G401 (cell line): Measurements from ENCODE around the gene CIB4. TPM values are rescaled to one million over a fixed set of nuclear protein-coding genes. Genes with fewer than 3 reads are reported as not detected.

Source experiments
- DNase-seq: peaks from one replicate; pipeline ENCODE4 v3.0.0-alpha.2; 2015; ENCODE audit warnings: low spot score
- in situ Hi-C: cut with HindIII; loops from 2 replicates; pipeline ENCODE4 v1.10.0; 2016; ENCODE audit warnings: low sequenced_read_pairs, mixed read lengths
- total RNA-seq: library from RNA; depleted of rRNA; stranded (reverse); fragments of >200 nt; shearing (Covaris generic); gene quantifications from 2 replicates; pipeline ENCODE4 v1.2.3, GENCODE V29; 2014

The CIB4 gene
- total RNA-seq, 1 experiment from 2014 or later: not detected

GRCh38 chr2:26591619-26592505 lies 49.3 kb downstream of the CIB4 start:
- no peak for DNase-seq
- in situ Hi-C loops: no loop called here

- DNase-seq: no peak
- in situ Hi-C loops: no loop called here
These were observed 50.1 kb downstream of the CIB4 start for GRCh38 chr2:26590980-26591618.

DNA sequence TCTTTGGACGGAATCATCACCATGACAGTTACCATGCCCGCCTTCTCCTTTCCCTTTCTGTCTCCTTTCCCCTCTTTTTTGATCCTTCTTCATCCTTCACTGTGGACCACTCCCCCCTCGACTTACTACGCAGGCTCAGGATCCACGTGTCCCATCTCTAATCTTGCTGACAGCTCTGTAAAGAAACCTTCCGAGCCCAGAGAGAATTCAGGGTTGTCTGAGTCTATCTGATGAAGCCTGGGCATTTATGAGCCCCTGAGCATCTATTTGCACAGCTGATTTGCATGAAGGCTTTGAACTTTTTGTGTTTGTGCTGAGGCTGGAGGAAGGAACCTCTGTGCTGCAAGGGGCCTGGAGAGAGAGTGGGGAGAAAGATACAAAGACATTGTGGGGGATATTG lies 50.7 kb downstream of the CIB4 start:
- DNase-seq: no peak

GRCh38 chr2:26588576-26588975 lies 52.6 kb downstream of the CIB4 start:
- in situ Hi-C loops: no loop called here
- DNase-seq: no peak

More for the DNA sequence above, 50.7 kb downstream of the CIB4 start:
- in situ Hi-C loops: no loop called here

- DNase-seq: no peak
These were observed 53.2 kb downstream of the CIB4 start for GRCh38 chr2:26587994-26588393.

GRCh38 chr2:26585966-26586365 lies 55.2 kb downstream of the CIB4 start:
- DNase-seq: no peak
- in situ Hi-C loops: no loop called here

More at GRCh38 chr2:26587994-26588393, 53.2 kb downstream of the CIB4 start:
- in situ Hi-C loops: no loop called here

GRCh38 chr2:26585100-26585499 lies 56.1 kb downstream of the CIB4 start:
- in situ Hi-C loops: no loop called here
- no peak for DNase-seq

GRCh38 chr2:26584656-26585055 lies 56.5 kb downstream of the CIB4 start:
- DNase-seq: no peak
- in situ Hi-C loops: no loop called here

- in situ Hi-C loops: no loop called here
These were observed 57.0 kb downstream of the CIB4 start for GRCh38 chr2:26584191-26584590.

DNA sequence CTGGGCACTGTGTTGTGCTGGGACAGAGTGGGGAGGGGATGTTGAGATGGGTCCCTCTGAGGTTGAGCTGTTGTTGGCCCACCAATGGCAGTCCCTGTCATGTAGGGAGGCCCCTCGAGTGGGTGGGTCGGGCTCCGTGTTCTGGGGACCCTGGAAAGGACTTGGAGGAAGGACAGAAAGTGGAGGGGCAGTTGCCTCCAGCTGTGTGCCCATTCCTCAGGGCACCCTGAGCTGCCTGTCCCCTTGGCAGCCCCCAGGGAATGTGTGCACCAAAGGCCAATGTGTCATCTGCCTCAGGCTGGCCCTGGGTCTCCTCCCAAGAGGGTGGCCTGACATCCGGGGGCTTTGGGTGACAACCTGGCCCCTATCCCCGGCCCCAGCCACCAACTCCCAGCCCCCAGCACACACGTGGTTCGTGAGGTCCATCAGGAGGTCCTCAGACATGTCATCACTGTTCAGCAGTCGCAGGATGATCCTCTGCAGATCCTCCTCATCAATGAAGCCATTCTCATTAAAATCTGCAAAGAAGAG lies 57.7 kb downstream of the CIB4 start:
- no peak for DNase-seq
- in situ Hi-C loops: no loop called here

More at GRCh38 chr2:26584191-26584590, 57.0 kb downstream of the CIB4 start:
- no peak for DNase-seq

DNA sequence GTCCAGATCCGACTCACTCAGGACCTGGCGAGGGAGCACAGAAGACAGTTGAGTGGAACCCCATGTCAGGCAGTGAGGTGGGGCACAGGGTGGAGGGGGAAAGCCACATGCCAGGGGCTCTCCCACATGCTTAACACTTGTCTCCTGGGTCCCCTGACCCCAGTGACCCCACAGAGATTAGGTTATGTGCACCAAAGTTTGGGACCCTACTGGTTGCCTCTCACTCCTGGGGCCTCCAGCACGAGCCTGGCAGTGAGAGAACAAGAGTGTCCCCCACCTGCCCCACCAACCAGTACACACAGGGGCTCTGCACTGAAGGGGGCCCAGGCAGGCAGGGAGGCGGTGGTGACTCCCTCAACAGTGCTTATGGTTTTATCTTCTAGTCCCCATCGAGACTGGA lies 58.3 kb downstream of the CIB4 start:
- DNase-seq: no peak
- in situ Hi-C loops: no loop called here

DNA sequence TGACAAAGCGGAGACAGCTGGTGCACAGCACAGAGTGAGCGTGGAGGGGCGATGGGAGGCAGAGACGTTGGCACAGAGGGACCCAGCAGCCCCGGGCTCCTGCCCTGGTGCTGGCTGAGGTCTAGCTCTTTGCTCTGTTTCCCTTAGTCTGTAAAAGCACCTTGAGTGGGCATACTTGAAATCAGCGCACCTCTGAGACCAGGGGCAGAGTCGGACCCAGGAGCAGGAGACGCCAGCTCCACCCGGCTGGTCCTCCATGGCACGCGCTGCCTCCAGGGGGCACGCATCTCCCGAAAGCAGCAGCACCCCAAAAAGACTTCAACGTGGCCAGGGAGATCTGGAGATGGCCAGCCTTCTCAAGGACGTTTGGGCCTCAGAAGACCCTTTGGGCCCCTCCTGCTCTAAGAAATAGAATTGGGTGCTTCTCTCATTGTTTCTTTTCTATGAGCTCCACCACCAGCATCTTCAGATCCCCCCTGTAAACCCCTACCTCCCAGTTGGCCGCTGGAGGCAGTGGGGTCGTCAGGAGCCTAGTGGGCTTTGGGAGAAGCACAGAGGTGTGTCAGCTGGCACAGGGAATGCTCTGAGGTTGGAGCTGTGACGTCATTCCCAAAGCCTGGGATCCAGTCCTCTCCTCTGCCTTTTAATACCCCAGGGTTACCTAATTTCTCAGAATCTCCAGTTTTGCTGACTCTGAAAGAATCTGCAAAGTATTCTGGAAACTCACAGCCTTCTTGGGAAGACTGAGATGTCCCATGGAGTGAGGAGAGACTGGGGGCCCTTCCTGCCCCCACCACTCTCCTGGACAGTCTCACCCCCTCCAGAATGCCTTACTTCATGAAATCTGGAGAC lies 58.9 kb downstream of the CIB4 start:
- in situ Hi-C loops: no loop called here
- DNase-seq: no peak

DNA sequence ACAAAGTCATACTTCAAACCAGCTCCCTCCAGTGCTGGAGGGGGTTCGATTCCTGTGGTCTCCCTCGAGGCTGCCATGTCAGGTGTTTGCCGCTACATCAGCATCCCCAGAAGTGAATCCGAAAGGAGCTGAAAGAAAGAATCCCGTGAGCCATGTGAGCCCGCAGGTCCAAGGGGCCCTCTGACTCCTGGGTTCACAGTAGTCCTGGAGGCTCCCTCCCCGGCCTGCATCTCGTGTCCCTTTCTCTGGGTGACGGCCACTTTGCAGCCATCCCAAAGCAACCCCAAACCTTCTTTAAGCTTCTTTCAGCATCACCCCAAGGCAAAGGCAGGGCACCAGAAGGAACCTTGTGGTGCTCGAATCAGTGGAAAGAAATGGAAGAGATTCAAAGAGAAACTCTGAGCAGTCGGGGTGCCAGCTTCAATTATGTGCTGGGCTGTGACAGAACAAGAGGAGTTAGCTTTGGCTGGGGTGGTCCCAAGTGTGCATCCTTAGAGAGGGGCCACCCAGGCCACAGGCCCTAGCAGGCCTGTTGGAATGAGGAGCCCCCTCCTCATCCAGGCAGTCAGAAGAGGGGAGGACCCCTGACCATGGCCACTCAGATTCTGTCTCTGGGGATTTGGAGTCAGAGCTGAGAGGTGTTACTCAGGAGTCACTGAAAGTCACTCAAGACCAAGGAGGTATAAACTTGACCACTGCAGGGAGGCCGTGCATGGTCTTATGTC lies 59.7 kb downstream of the CIB4 start:
- in situ Hi-C loops: no loop called here
- DNase-seq: no peak

DNA sequence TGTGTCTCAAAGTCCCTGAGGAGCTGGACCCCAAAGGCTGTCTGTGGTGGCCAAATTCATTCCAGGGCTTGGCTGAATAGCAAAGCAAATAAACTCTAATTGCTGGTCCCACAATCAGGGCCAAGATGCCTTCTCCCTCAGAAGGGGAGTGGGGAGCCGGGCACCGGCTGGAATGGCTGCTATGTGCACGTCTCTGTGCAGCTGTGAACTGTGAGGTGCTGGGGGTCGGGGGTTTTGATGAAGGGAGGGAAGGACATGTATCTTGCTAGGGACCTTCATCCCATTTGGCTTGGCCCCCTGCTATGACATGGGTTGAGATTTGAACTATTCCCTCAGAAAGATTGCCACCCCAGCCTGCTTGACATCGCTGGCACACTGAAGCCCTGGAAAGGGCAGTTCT lies 60.4 kb downstream of the CIB4 start:
- no peak for DNase-seq
- in situ Hi-C loops: no loop called here

GRCh38 chr2:26580151-26580550 lies 61.0 kb downstream of the CIB4 start:
- in situ Hi-C loops: no loop called here
- DNase-seq: no peak

DNA sequence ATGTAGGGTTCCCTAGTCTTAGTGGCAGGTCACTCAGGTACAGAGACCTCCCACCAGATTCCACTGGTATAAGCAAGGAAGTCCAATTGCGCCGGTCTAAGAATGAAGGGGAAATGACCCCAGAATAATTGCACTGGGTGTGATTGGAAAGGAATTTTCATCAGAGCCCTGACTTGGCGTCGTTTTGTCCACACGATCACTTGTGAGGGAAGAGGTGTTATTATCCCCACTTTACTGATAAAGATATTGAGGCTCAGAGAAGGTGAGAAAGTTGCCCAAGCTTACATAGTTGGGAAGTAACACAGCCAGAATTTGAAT lies 61.5 kb downstream of the CIB4 start:
- in situ Hi-C loops: loop anchor here (10.0 kb wide), 1 partner anchor 65 kb away; no protein-coding TSS in a partner anchor
- no peak for DNase-seq

DNA sequence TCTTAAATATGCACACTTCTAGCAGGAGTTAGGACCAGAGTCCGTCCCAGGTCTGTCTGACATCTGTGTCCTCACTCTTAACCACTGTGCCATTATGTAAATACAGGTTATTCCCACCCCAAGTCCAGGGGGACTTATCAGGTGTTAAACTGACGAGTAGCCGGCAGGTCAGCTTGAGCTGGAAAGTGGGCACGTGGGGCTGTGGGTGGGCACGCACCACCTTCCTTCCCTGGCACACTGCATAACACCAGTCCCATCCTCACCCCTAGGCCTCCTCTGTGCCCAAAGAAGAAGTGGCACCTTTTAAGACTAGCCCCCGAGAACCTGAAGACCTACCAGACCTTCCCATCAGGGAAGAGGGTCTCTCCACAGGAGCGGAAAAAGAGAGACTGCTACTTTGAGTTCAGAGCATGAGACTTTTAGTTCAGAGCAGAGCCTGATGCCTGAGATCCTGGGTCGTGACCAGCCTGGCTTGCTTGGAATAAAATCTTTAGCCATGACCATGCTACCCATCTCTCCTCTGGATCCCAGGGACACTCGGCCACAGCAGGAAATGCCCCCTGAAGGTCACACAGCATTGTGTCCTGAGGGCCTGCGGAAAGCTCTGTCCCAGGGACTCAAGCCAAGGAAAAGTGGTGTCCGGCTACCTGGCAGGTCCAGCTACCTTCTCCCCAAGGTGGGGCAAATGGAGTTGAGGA lies 62.0 kb downstream of the CIB4 start:
- no peak for DNase-seq
- in situ Hi-C loops: loop anchor here (10.0 kb wide), 1 partner anchor 64 kb away; no protein-coding TSS in a partner anchor

DNA sequence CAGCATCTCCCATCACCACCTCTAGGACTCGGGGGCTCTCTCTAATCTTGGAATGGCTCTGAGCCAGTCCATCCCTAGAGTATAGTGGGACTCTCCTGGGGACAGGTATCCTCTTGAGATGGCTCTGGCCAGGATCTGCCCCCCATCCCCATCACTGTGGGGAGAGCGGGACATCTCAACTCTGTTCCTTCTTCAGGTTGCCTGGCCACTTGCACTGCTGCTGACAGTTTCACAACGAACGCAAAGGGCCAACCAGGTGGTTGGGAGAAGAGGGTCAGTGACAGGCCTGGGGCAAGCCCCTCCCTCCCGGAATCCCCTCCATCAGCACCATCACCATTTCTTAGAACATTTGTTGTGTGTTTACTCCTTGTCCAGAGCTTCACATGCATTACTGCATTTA lies 62.6 kb downstream of the CIB4 start:
- DNase-seq: no peak
- in situ Hi-C loops: loop anchor here (10.0 kb wide), 1 partner anchor 64 kb away; no protein-coding TSS in a partner anchor
